OCI-LY1 (cell line): Measurements from ENCODE around the gene LRTM2.

ENCODE experiments used
- CTCF ChIP-seq: fragments of 200-600 bp; sonication (generic), shearing (Covaris generic); IDR thresholded peaks from 2 replicates; pipeline ENCODE4 v1.5.1; 2017; ENCODE audit warnings: mild to moderate bottlenecking, antibody characterized with exemption, low read length, moderate library complexity, mixed read lengths
- EZH2 ChIP-seq: fragments of 200-600 bp; sonication (generic), shearing (Covaris generic); IDR thresholded peaks from 2 replicates; pipeline ENCODE4 v1.8.0; 2017; ENCODE audit warnings: borderline replicate concordance, mixed run types, mild to moderate bottlenecking, antibody characterized with exemption, low read length, moderate library complexity, mixed read lengths

DNA sequence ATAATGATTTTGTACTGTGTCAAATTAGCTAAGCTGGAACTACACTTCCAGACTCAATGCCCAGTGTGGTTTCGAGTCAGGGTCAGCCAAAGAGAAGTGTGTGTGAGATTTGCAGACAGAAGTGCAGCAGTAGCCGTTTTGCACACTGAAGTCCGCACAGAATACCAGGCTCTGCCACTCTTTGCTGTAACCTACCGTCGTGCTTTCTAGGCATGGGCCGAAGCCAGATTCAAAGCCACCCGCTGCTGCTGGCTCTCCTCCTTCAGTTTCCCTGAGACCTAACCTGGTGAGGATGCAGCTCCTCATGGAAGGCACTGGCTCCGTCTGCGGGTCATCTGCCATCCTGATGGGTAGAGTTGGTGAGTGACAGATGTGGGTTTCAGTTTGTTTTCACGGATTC is 48.8 kb downstream of the LRTM2 start:
- TF ChIP-seq CTCF (no peak), EZH2 (no peak)
